BE2C (cell line): ENCODE results near the gene GAPVD1.

Experiments used
- DNase-seq: peaks from one replicate; pipeline ENCODE4 v3.0.0-alpha.2; 2020
- H3K27me3 ChIP-seq: fragments of 250-450 bp; sonication (Bioruptor Pico); 2 replicates; pipeline ENCODE4 v1.5.1; 2020; ENCODE audit warnings: mild to moderate bottlenecking
- H3K36me3 ChIP-seq: fragments of 250-450 bp; sonication (Bioruptor Pico); 2 replicates; pipeline ENCODE4 v1.5.1; 2020; ENCODE audit warnings: mild to moderate bottlenecking
- H3K4me1 ChIP-seq: fragments of 250-450 bp; sonication (Bioruptor Pico); 2 replicates; pipeline ENCODE4 v1.5.1; 2020
- H3K4me3 ChIP-seq: 2 replicates; pipeline ENCODE4 v1.5.1; 2011; ENCODE audit warnings: low read depth, low read length
- H3K9me3 ChIP-seq: fragments of 250-450 bp; sonication (Bioruptor Pico); 2 replicates; pipeline ENCODE4 v1.5.1; 2020
- CTCF ChIP-seq: IDR thresholded peaks from 2 replicates; pipeline ENCODE4 v1.5.1; 2012; ENCODE audit warnings: mild to moderate bottlenecking, low read depth, low read length

The GAPVD1 gene

GRCh38 chr9:125254231-125254630 is 7.4 kb upstream of the GAPVD1 start:
- Histone ChIP-seq H3K9me3 (no peaks in the 10 kb centered on the region), H3K36me3 (no peaks in the 10 kb centered on the region), H3K27me3 (no peaks in the 10 kb centered on the region), H3K4me3 (no peak overlapping the region), H3K4me1 (no peaks in the 10 kb centered on the region)
- DNase-seq, result no peak
- no peak for TF ChIP-seq CTCF

DNA sequence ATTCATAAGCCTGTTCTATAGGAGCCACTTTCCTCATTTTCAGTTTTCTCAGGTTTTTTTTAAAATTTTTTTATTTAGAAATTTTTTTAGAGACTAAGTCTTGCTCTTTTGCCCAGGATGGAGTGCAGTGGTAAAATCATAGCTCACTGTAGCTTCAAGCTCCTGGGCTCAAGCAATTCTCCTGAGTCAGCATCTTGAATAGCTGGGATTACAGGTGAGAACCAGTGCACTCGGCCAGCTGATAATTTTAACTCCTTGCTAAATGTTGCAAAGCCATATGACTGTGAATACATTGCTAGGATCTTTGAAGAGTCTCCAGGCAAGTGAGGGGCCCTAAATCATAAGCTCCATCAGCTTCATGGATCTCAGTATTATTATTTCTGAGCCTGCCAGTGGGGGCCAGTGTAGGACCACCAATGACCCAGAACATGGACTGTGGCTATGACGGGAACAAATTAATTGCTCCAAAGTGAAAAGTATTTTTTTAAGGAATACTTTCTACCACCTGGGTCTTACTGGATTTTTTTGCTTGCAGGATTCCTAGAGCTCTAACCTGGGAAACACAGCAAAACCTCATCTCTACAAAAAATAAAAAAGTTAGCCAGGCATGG is 5.7 kb upstream of the GAPVD1 start:
- DNase-seq, result peak; percentile 53
- Histone ChIP-seq H3K4me3 (no peak overlapping the region), H3K27me3 (no peaks in the 10 kb centered on the region), H3K9me3 (no peaks in the 10 kb centered on the region), H3K4me1 (no peaks in the 10 kb centered on the region), H3K36me3 (no peaks in the 10 kb centered on the region)
- TF ChIP-seq CTCF, result peak; percentile 63

- no peaks in the 10 kb centered on the region for H3K36me3 ChIP-seq
- no peaks in the 10 kb centered on the region for H3K27me3 ChIP-seq
- no peak for TF ChIP-seq CTCF
- DNase-seq, result no peak
- no peaks in the 10 kb centered on the region for H3K9me3 ChIP-seq
- no peak overlapping the region for H3K4me3 ChIP-seq
- peaks cover 2% of the 10 kb centered on the region; the same call in 1 of the 2 replicates for H3K4me1 ChIP-seq
Observed at GRCh38 chr9:125258160-125258785, 3.4 kb upstream of the GAPVD1 start.

- no peaks in the 10 kb centered on the region for H3K9me3 ChIP-seq
- DNase-seq, result no peak
- peaks cover 2% of the 10 kb centered on the region; the same call in 1 of the 2 replicates for H3K4me1 ChIP-seq
- H3K4me3 ChIP-seq, result no peak overlapping the region
- no peaks in the 10 kb centered on the region for H3K27me3 ChIP-seq
- no peak for TF ChIP-seq CTCF
- H3K36me3 ChIP-seq, result peaks cover 2% of the 10 kb centered on the region; the same call in 1 of the 2 replicates
Observed at GRCh38 chr9:125258832-125259534, 2.6 kb upstream of the GAPVD1 start.

GRCh38 chr9:125260561-125260960 is 1.1 kb upstream of the GAPVD1 start:
- no peak for TF ChIP-seq CTCF
- Histone ChIP-seq H3K27me3 (no peaks in the 10 kb centered on the region), H3K9me3 (no peaks in the 10 kb centered on the region), H3K36me3 (peaks cover 12% of the 10 kb centered on the region; the same call in 1 of the 2 replicates), H3K4me1 (peaks cover 2% of the 10 kb centered on the region; the same call in 1 of the 2 replicates), H3K4me3 (no peak overlapping the region)
- no peak for DNase-seq
